Nephron (organoid): ENCODE data around the gene SGSM1.
"Not testable (repeated sequence)": the region's sequence is repeated elsewhere in the genome, so short reads cannot be mapped to it uniquely, and the experiment has no call there.

Source experiments
- H3K27ac Mint-ChIP-seq, 3 experiments: 2 replicates each; pipeline ENCODE4 v1.8.0; 2020; ENCODE audit warnings: mixed read lengths in 3 of 3, mild to moderate bottlenecking in 2 of 3, moderate library complexity in 1 of 3
- H3K27me3 Mint-ChIP-seq: 2 replicates; pipeline ENCODE4 v1.8.0; 2021; ENCODE audit warnings: low read depth, mild to moderate bottlenecking, moderate library complexity, mixed read lengths
- H3K36me3 Mint-ChIP-seq: 2 replicates; pipeline ENCODE4 v1.8.0; 2020; ENCODE audit warnings: low read depth, mixed read lengths
- H3K4me1 Mint-ChIP-seq: 2 replicates; pipeline ENCODE4 v1.8.0; 2020; ENCODE audit warnings: mixed read lengths
- H3K4me3 Mint-ChIP-seq, 3 experiments: 2 replicates each; pipeline ENCODE4 v1.8.0; 2020; ENCODE audit warnings: mild to moderate bottlenecking in 3 of 3, mixed read lengths in 3 of 3, moderate library complexity in 2 of 3
- H3K9me3 Mint-ChIP-seq: 2 replicates; pipeline ENCODE4 v1.8.0; 2020; ENCODE audit warnings: mixed read lengths
- TF ChIP-seq, protein P1 (sequence below), 3 experiments: fragments of 200-600 bp; sonication (generic); IDR thresholded peaks; one replicate each; pipeline ENCODE4 v1.5.0; 2021; ENCODE audit warnings: antibody characterized with exemption in 3 of 3; ENCODE audit not compliant: unreplicated experiment in 3 of 3

The SGSM1 gene

DNA sequence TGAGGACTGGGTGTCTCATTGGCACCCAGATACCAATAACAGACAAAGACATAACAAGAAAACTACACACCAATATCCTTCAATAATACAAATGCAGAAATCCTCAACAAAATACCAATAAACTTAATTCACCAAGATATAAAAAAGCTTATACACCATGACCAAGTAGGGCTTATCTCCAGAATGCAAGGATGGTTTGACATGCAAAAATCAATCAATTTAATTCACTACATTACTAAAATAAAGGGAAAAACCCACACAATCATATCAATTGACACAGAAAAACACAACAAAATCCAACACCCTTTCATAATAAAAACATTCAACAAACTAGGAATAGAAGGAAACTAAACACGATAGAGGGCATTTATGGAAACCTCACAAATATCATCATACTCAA lies 99.9 kb downstream of the SGSM1 start:
- H3K9me3 Mint-ChIP-seq: peaks cover 29% of the 10 kb centered on the region
- H3K27ac Mint-ChIP-seq: no peak overlapping the region
- no peak overlapping the region for H3K4me3 Mint-ChIP-seq
- H3K27me3 Mint-ChIP-seq: no peaks in the 10 kb centered on the region
- TF ChIP-seq, protein P1, sequence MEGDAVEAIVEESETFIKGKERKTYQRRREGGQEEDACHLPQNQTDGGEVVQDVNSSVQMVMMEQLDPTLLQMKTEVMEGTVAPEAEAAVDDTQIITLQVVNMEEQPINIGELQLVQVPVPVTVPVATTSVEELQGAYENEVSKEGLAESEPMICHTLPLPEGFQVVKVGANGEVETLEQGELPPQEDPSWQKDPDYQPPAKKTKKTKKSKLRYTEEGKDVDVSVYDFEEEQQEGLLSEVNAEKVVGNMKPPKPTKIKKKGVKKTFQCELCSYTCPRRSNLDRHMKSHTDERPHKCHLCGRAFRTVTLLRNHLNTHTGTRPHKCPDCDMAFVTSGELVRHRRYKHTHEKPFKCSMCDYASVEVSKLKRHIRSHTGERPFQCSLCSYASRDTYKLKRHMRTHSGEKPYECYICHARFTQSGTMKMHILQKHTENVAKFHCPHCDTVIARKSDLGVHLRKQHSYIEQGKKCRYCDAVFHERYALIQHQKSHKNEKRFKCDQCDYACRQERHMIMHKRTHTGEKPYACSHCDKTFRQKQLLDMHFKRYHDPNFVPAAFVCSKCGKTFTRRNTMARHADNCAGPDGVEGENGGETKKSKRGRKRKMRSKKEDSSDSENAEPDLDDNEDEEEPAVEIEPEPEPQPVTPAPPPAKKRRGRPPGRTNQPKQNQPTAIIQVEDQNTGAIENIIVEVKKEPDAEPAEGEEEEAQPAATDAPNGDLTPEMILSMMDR (IDR thresholded peaks at IDR 0.05; ENCODE audit: unreplicated experiment in 3 of 3): no peak
- H3K4me1 Mint-ChIP-seq: no peaks in the 10 kb centered on the region
- peaks cover 15% of the 10 kb centered on the region for H3K36me3 Mint-ChIP-seq

DNA sequence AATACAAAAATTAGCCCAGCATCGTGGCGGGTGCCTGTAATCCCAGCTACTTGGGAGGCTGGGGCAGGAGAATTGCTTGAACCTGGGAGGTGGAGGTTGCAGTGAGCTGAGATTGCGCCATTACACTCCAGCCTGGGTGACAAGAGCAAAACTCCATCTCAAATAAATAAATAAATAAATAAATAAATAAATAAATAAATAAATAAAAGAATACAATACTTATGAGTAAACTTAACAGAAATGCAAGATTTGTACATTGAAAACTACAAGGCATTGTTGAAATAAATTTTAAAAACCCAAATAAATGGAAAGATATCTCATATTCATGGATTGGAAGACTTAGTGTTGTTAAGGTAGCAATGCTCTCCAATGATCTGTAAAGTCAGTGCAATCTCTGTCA lies 101.1 kb downstream of the SGSM1 start:
- not testable (repeated sequence) for H3K27ac Mint-ChIP-seq, H3K4me1 Mint-ChIP-seq, H3K27me3 Mint-ChIP-seq, H3K4me3 Mint-ChIP-seq
- Mint-ChIP-seq H3K36me3 (peaks cover 15% of the 10 kb centered on the region), H3K9me3 (peaks cover 29% of the 10 kb centered on the region)

DNA sequence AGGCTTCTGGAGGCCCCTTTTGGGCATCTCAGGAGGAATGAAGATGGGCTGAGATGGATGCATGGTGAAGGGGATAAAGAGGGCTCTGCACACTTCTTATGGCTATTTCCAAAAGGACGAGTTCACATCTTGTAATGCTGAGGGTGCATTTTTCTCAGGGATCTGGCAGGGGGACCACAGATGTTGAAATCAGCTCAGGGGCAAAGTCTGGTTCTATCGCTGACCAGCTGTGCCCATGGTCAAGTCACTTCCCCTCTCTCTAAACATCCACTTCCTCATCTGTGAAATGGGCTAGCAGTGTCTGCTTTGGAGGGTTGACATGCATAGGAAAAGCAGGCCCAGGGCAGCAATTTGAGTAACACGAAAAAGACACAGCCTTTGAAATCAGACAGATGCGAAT lies 114.0 kb downstream of the SGSM1 start:
- TF ChIP-seq, protein P1 (IDR thresholded peaks at IDR 0.05; ENCODE audit: unreplicated experiment in 3 of 3): no peak

DNA sequence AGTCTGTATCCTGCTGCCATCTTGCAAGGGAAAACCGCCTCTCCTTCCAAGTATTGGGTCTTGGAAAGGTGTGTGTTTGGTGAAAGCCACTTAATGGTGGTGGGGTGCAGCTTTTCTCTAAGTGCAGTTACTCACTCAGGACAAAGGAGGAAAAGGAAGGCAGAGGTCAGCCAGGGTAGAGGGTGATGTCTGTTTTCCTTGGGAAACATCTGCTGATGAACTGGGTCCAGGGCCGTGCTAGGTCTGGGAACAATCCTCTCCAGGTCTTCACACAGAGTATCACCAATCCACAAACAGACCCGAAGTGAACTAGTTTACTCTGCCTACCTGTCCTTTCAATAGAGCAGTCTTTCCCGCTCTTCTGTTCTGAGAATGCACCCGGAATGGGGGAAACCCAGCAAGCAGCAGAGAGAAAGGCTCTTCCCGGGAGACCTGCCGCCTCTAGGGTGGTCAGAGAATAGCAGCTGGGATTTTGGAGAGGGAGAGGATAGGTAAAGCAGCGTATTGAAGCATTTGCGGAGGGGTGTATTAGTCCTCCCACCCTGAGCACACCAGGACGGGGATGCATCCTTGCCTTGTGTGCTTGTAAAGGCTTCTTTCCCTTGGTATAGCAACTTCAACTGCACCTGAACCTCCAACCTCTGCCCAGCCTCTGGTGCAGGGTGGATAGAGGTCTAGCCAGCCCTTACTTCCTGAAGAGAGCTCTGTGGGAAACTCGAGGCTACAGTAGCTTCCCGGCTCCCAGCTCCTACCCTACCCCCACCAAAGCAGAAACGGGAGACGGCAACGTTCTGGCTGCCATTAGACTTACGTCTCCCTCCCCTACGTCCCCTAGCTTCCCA lies 119.8 kb downstream of the SGSM1 start:
- H3K9me3 Mint-ChIP-seq: peaks cover 2% of the 10 kb centered on the region
- peaks cover 6% of the 10 kb centered on the region for H3K4me1 Mint-ChIP-seq
- no peaks in the 10 kb centered on the region for H3K36me3 Mint-ChIP-seq
- peaks cover 8% of the 10 kb centered on the region for H3K27me3 Mint-ChIP-seq
- H3K27ac Mint-ChIP-seq: peak overlapping the region in 2 of 3 experiments; percentile 23 to 34
- TF ChIP-seq, protein P1 (IDR thresholded peaks at IDR 0.05; ENCODE audit: unreplicated experiment in 3 of 3): no peak
- no peak overlapping the region for H3K4me3 Mint-ChIP-seq

More for the DNA sequence above, 114.0 kb downstream of the SGSM1 start:
- Mint-ChIP-seq H3K27ac (no peak overlapping the region), H3K4me1 (no peaks in the 10 kb centered on the region), H3K36me3 (no peaks in the 10 kb centered on the region), H3K27me3 (peaks cover 4% of the 10 kb centered on the region), H3K9me3 (peaks cover 2% of the 10 kb centered on the region), H3K4me3 (no peak overlapping the region)

DNA sequence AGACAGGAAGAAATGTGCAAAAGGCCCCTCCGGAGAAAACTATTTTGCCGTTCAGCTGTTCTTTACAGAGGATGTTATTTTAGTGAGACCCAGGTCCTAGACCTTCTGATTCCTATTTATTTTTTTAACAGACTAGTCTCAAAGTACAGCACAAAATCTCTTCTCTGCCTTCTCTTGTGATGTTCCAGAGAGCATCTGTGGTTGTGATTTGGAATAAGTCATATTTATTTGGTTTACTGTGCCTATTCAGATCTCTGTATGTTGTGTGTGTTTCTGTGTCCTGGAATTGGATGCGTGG lies 120.4 kb downstream of the SGSM1 start:
- H3K36me3 Mint-ChIP-seq: no peaks in the 10 kb centered on the region
- peaks cover 6% of the 10 kb centered on the region for H3K4me1 Mint-ChIP-seq
- H3K27me3 Mint-ChIP-seq: peaks cover 9% of the 10 kb centered on the region
- H3K4me3 Mint-ChIP-seq: no peak overlapping the region
- H3K27ac Mint-ChIP-seq: peak overlapping the region in 2 of 3 experiments; percentile 23 to 34
- peaks cover 2% of the 10 kb centered on the region for H3K9me3 Mint-ChIP-seq
- TF ChIP-seq, protein P1 (IDR thresholded peaks at IDR 0.05; ENCODE audit: unreplicated experiment in 3 of 3): no peak

DNA sequence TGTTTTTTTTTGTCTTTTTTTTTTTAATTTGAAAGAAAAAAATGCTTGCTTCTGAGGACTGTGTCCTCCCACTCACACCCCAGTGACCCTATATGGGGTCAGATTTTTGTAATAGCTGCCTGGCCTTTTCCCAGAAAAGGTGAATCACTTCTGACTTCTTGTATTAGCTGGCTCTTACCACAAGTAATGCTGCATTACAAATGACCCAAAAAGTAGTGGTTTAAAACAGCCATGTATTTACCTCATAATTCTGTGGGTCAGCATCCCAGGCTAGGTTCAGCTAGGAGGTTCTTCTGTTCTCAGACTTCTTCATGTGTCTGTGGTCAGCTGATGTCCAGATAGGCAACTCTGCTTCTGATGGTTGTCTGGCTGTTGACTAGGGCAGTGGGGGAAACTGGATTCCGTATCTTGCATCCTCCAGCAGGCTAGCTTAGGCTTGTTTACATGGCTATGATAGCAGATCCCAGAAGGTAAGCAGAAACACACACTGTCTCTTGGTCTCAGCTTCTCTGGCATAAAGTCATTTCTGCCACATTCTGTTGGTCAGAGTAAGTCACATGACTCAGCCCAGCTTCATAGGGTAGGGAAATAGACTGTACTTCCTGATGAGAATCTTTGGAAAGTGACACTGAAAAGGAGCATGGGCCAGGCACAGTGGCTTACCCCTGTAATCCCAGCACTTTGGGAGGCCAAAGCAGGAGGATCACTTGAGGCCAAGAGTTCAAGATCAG lies 121.0 kb downstream of the SGSM1 start:
- peak overlapping the region in 2 of 3 experiments; percentile 23 to 34 for H3K27ac Mint-ChIP-seq

More for the DNA sequence above, 121.0 kb downstream of the SGSM1 start:
- Mint-ChIP-seq H3K9me3 (peaks cover 2% of the 10 kb centered on the region), H3K36me3 (no peaks in the 10 kb centered on the region), H3K4me1 (peaks cover 6% of the 10 kb centered on the region), H3K4me3 (no peak overlapping the region), H3K27me3 (peaks cover 15% of the 10 kb centered on the region)
- TF ChIP-seq, protein P1 (IDR thresholded peaks at IDR 0.05; ENCODE audit: unreplicated experiment in 3 of 3): no peak
